B cell (primary cell): ENCODE data around the gene SLC35B2. TPM values are rescaled to one million over a fixed set of nuclear protein-coding genes. Genes with fewer than 3 reads are reported as not detected.
A peak's percentile ranks its signal among the peaks of the same experiment; 100 is the strongest.

ENCODE experiments used
- ATAC-seq: fragments of 200-7000 bp; cut with Tn5 transposase; one replicate; pipeline ENCODE4 v1.10.0; 2021; ENCODE audit warnings: low read depth, mild to moderate bottlenecking, moderate number of reproducible peaks, moderate library complexity
- CTCF ChIA-PET: fragments of 350-600 bp; sonication (Branson Sonifier 250); formaldehyde crosslinking; loops from one replicate; lab custom pipeline; 2021; ENCODE audit warnings: antibody characterized with exemption, inconsistent platforms; lab: Charles Lee
- POLR2A ChIA-PET: fragments of 350-600 bp; sonication (Branson Sonifier 250); formaldehyde crosslinking; loops from one replicate; lab custom pipeline; 2021; ENCODE audit warnings: antibody characterized with exemption; lab: Charles Lee
- DNase-seq: peaks from one replicate; pipeline ENCODE4 v3.0.0; 2013
- H2AFZ ChIP-seq: 2 replicates; pipeline ENCODE4 v1.6.1; 2012; ENCODE audit warnings: mild to moderate bottlenecking, low read depth, low read length; ENCODE audit not compliant: insufficient read depth, poor library complexity, severe bottlenecking
- H3K27ac ChIP-seq, 2 donors: 1 replicate in 1 of 2; 2 replicates in 1 of 2; pipeline ENCODE4 v1.5.1; 2012 to 2013; ENCODE audit warnings: low read length in 2 of 2, mild to moderate bottlenecking in 2 of 2, moderate library complexity in 1 of 2
- H3K27me3 ChIP-seq, 4 experiments: fragments of 200-600 bp in 1 of 4; sonication (generic) in 1 of 4; replicated peaks in 1 of 4; 1 replicate in 2 of 4; 2 replicates in 2 of 4; pipeline versions ENCODE4 v1.6.1 to v1.7.0; 2013 to 2016; ENCODE audit warnings: low read length in 3 of 4, mild to moderate bottlenecking in 2 of 4, mixed read lengths in 1 of 4, moderate library complexity in 1 of 4; ENCODE audit not compliant: insufficient read depth in 4 of 4, control insufficient read depth in 3 of 4; ENCODE audit errors: control extremely low read depth in 1 of 4
- H3K36me3 ChIP-seq, 2 experiments: replicated peaks in 1 of 2; 1 replicate in 1 of 2; 2 replicates in 1 of 2; pipeline versions ENCODE4 v1.6.1 to v1.7.1; 2013; ENCODE audit warnings: low read length in 1 of 2; ENCODE audit not compliant: insufficient read depth in 2 of 2, control insufficient read depth in 1 of 2; ENCODE audit errors: control extremely low read depth in 1 of 2, extremely low read depth in 1 of 2
- H3K4me1 ChIP-seq, 2 donors: fragments of 200-600 bp in 1 of 2; sonication (generic) in 1 of 2; 1 replicate in 1 of 2; 2 replicates in 1 of 2; pipeline versions ENCODE4 v1.5.1 to v1.6.1; 2013 to 2017; ENCODE audit warnings: low read length in 2 of 2; ENCODE audit not compliant: control insufficient read depth in 2 of 2, insufficient read depth in 2 of 2
- H3K4me2 ChIP-seq: replicated peaks from 2 replicates; pipeline ENCODE3; 2012; ENCODE audit warnings: mild to moderate bottlenecking, low read depth, low read length; ENCODE audit not compliant: poor library complexity, severe bottlenecking
- H3K4me3 ChIP-seq, 5 experiments: fragments of 200-600 bp in 1 of 5; sonication (generic) in 1 of 5; 1 replicate in 3 of 5; 2 replicates in 2 of 5; pipeline versions ENCODE4 v1.5.1 to v1.7.0; 2011 to 2016; ENCODE audit warnings: low read length in 4 of 5, mild to moderate bottlenecking in 4 of 5, low read depth in 2 of 5, control low read depth in 1 of 5, moderate library complexity in 1 of 5; ENCODE audit not compliant: insufficient read depth in 1 of 5; ENCODE audit errors: control extremely low read depth in 1 of 5, extremely low read depth in 1 of 5
- H3K79me2 ChIP-seq: fragments of 200-600 bp; sonication (generic); one replicate; pipeline ENCODE4 v1.6.0; 2016; ENCODE audit warnings: low read length; ENCODE audit not compliant: control insufficient read depth, insufficient read depth
- H3K9ac ChIP-seq: fragments of 200-600 bp; sonication (generic); 2 replicates; pipeline ENCODE4 v1.6.1; 2017; ENCODE audit warnings: mild to moderate bottlenecking, low read length, moderate library complexity
- H3K9me3 ChIP-seq, 3 donors: one replicate each; pipeline versions ENCODE4 v1.6.1 to v1.7.1; 2013; ENCODE audit warnings: low read length in 2 of 3; ENCODE audit not compliant: control insufficient read depth in 2 of 3, insufficient read depth in 1 of 3; ENCODE audit errors: control extremely low read depth in 1 of 3
- H4K20me1 ChIP-seq: 2 replicates; pipeline ENCODE4 v1.6.0; 2012; ENCODE audit warnings: mild to moderate bottlenecking, low read length; ENCODE audit not compliant: insufficient read depth, control insufficient read depth, poor library complexity, severe bottlenecking
- H3K27ac Mint-ChIP-seq: one replicate; pipeline ENCODE4 v1.8.0; 2021; ENCODE audit warnings: mixed read lengths
- H3K27me3 Mint-ChIP-seq: one replicate; pipeline ENCODE4 v1.8.0; 2021; ENCODE audit warnings: mixed read lengths
- H3K4me1 Mint-ChIP-seq: one replicate; pipeline ENCODE4 v1.8.0; 2021; ENCODE audit warnings: mixed read lengths
- H3K4me3 Mint-ChIP-seq: one replicate; pipeline ENCODE4 v1.8.0; 2021; ENCODE audit warnings: mixed read lengths
- H3K9me3 Mint-ChIP-seq: one replicate; pipeline ENCODE4 v1.8.0; 2022; ENCODE audit warnings: mixed read lengths; ENCODE audit not compliant: insufficient read depth
- CTCF ChIP-seq: fragments of 200-600 bp; IDR thresholded peaks from one replicate; pipeline ENCODE4 v1.8.0; 2022; ENCODE audit warnings: antibody characterized with exemption, mild to moderate bottlenecking
- EZH2 ChIP-seq: IDR thresholded peaks from 2 replicates; pipeline ENCODE4 v1.6.1; 2012; ENCODE audit warnings: borderline replicate concordance, low read depth, mild to moderate bottlenecking, moderate library complexity, low read length; ENCODE audit not compliant: insufficient read depth, poor library complexity, severe bottlenecking
- WGBS: methylation state at CpG from one replicate; pipeline ENCODE4 v1.1.5; 2013; ENCODE audit warnings: missing lambda C conversion rate; ENCODE audit not compliant: insufficient coverage; 5-methylcytosine and 5-hydroxymethylcytosine counted together
- intact Hi-C: fragments of 100-400 bp; cut with micrococcal nuclease; formaldehyde crosslinking; loops from one replicate; pipeline ENCODE4 v1.10.0; 2022
- polyA plus RNA-seq: library from polyadenylated mRNA; depleted of rRNA; stranded (reverse); fragments of >200 nt; gene quantifications from 2 replicates; pipeline ENCODE4 v1.2.3, GENCODE V29; 2012
- total RNA-seq, 2 donors: library from RNA; stranded (reverse); fragments of 120-200 nt in 1 of 2; gene quantifications; 1 replicate in 1 of 2; 2 replicates in 1 of 2; pipeline versions ENCODE4 v1.2.3 to v1.2.4, GENCODE V29; 2013 to 2022

The SLC35B2 gene
- total and polyA plus RNA-seq, 2 donors (not counting 1 experiment from before 2014, with no cell fraction given), result 30.0 to 35.2 TPM

DNA sequence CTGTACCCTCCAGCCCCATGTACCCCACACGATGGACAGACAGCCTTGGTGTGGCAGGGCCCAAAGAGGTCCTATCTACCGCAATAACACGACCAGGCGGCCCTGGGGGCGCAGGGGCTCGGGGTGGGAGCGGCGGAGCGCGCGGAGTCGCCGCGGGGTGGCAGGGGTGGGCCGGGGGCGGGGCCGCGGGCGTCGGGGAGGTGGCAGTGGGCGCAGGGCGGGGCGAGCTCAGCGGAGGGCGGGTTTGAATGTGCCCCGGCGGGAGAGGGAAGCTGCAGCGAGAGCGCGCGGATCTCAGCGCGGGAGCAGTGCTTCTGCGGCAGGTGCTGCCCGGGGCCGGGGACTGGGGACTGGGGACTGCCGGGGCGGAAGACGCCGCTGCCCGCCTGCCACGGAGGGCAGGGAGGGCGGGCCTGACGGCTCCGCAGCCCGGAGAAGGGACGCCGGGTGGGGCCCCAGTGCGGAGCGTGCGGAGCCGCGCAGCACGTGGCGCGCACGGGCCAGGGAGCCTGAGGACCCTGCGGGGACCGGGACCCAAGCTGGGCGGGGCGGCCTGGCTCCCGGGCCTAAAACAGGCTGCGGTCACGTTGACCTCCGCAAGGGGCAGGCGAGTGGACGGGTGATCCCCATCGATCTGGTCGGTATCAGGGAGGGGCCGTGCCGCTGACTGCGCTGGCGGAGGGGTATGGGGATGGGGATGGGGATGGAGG, 33.9 kb downstream of the SLC35B2 start, which contains the start of gene SLC29A1:
TSS of gene SLC29A1 (plus strand) at position 277 of the 710 bp plus-strand sequence. CDS start 3,719 bp downstream, outside the sequence.
- POLR2A ChIA-PET, result interaction anchor here (0.5 to 5.0 kb wide), 5 partner anchors 14 to 47 kb away, joined by 3 to 52 read pairs (median 4); partner anchors contain the start of genes HSP90AB1 and SLC35B2
- H3K79me2 ChIP-seq, result peaks cover 5% of the 10 kb centered on the region
- H3K36me3 ChIP-seq, result no peaks in the 10 kb centered on the region
- peak within 1 kb of the TSS; percentile 71 for H3K9ac ChIP-seq
- no peaks in the 10 kb centered on the region for H3K9me3 Mint-ChIP-seq
- peak within 1 kb of the TSS; percentile 88 for H3K4me3 Mint-ChIP-seq
- H3K4me3 ChIP-seq, result peak within 1 kb of the TSS; percentile 36 to 68 (median 58)
- H3K4me1 Mint-ChIP-seq, result peaks cover 36% of the 10 kb centered on the region
- DNase-seq, result peak; percentile 88
- H3K27me3 Mint-ChIP-seq, result no peaks in the 10 kb centered on the region
- H3K9me3 ChIP-seq, result no peaks in the 10 kb centered on the region
- ATAC-seq, result peak; percentile 83
- H3K27ac Mint-ChIP-seq, result peak within 1 kb of the TSS; percentile 61
- peaks cover 0 to 2% (median 0%) of the 10 kb centered on the region in 4 experiments for H3K27me3 ChIP-seq
- CTCF ChIA-PET, result interaction anchor here (0.7 to 3.1 kb wide), 14 partner anchors 11 to 127 kb away, joined by 3 to 22 read pairs (median 4); partner anchors contain the start of genes HSP90AB1, MRPL14 and TMEM63B
- H3K4me1 ChIP-seq, result peaks cover 23 to 41% of the 10 kb centered on the region in 2 donors
- no peak for TF ChIP-seq CTCF
- no peak for TF ChIP-seq EZH2
- no peak within 1 kb of the TSS for H3K27ac ChIP-seq
- no peaks in the 10 kb centered on the region for H4K20me1 ChIP-seq
- H3K4me2 ChIP-seq, result peak within 1 kb of the TSS; percentile 97
- H2AFZ ChIP-seq, result peak within 1 kb of the TSS; percentile 88
- under 1% methylated on average over 73 of the region's 73 CpGs for WGBS
- intact Hi-C loops, result loop anchor here (1.0 to 5.0 kb wide), 6 partner anchors 14 to 164 kb away; partner anchors contain the start of genes AARS2, CDC5L, MRPL14 and TMEM63B
